MM.1S (cell line): ENCODE results near the gene HGF.

Experiments used
- DNase-seq: peaks from one replicate; pipeline ENCODE4 v3.0.0-alpha.2; 2015
- H2AFZ ChIP-seq: fragments of 300-600 bp; sonication (generic); 2 replicates; pipeline ENCODE4 v1.6.0; 2016; ENCODE audit warnings: antibody characterized with exemption, low read length
- H3F3A ChIP-seq: fragments of 300-600 bp; sonication (generic); 2 replicates; pipeline ENCODE4 v1.6.1; 2016; ENCODE audit warnings: mild to moderate bottlenecking, antibody characterized with exemption, low read length, moderate library complexity, mixed read lengths; ENCODE audit not compliant: insufficient read depth
- H3K27ac ChIP-seq: fragments of 300-600 bp; sonication (generic); 2 replicates; pipeline ENCODE4 v1.5.1; 2016; ENCODE audit warnings: mild to moderate bottlenecking, low read length
- H3K27me3 ChIP-seq: fragments of 300-600 bp; sonication (generic); replicated peaks from 2 replicates; pipeline ENCODE4 v1.6.0; 2016; ENCODE audit warnings: low read length; ENCODE audit not compliant: insufficient read depth
- H3K36me3 ChIP-seq: fragments of 300-600 bp; sonication (generic); replicated peaks from 2 replicates; pipeline ENCODE4 v1.6.1; 2016; ENCODE audit warnings: mild to moderate bottlenecking, low read length, mixed read lengths; ENCODE audit not compliant: insufficient read depth
- H3K4me1 ChIP-seq: fragments of 300-600 bp; sonication (generic); 2 replicates; pipeline ENCODE4 v1.6.1; 2016; ENCODE audit warnings: low read length, mixed read lengths
- H3K4me2 ChIP-seq: fragments of 300-600 bp; sonication (generic); 2 replicates; pipeline ENCODE4 v1.6.0; 2016; ENCODE audit warnings: low read depth, low read length
- H3K4me3 ChIP-seq: fragments of 300-600 bp; sonication (generic); 2 replicates; pipeline ENCODE4 v1.5.1; 2016; ENCODE audit warnings: low read length, mixed read lengths
- H3K79me2 ChIP-seq: fragments of 300-600 bp; sonication (generic); 2 replicates; pipeline ENCODE4 v1.6.1; 2016; ENCODE audit warnings: mixed run types, low read length, mixed read lengths
- H3K9ac ChIP-seq: fragments of 300-600 bp; sonication (generic); 2 replicates; pipeline ENCODE4 v1.6.1; 2016; ENCODE audit warnings: low read length, mixed read lengths
- H3K9me2 ChIP-seq: fragments of 300-600 bp; sonication (generic); replicated peaks from 2 replicates; pipeline ENCODE4 v1.6.1; 2016; ENCODE audit warnings: mild to moderate bottlenecking, low read length, mixed read lengths; ENCODE audit not compliant: insufficient read depth
- H3K9me3 ChIP-seq: fragments of 300-600 bp; sonication (generic); replicated peaks from 2 replicates; pipeline ENCODE4 v1.6.1; 2016; ENCODE audit warnings: mild to moderate bottlenecking, low read length, mixed read lengths; ENCODE audit not compliant: insufficient read depth
- H4K20me1 ChIP-seq: fragments of 300-600 bp; sonication (generic); 2 replicates; pipeline ENCODE4 v1.6.1; 2016; ENCODE audit warnings: mild to moderate bottlenecking, low read length, moderate library complexity, mixed read lengths; ENCODE audit not compliant: insufficient read depth
- EZH2 ChIP-seq: fragments of 300-600 bp; sonication (generic); optimal IDR thresholded peaks from 2 replicates; pipeline ENCODE3; 2017; ENCODE audit warnings: low read depth, mild to moderate bottlenecking, antibody characterized with exemption, low read length, mixed read lengths
- EZH2phosphoT487 ChIP-seq: fragments of 300-600 bp; sonication (generic); IDR thresholded peaks from 2 replicates; pipeline ENCODE4 v1.6.1; 2018; ENCODE audit warnings: antibody characterized with exemption, low read length
- TF ChIP-seq, protein P1 (sequence below): fragments of 300-600 bp; sonication (generic); IDR thresholded peaks from 2 replicates; pipeline ENCODE4 v1.5.1; 2016; ENCODE audit warnings: antibody characterized with exemption, low read length, mixed read lengths

The HGF gene

GRCh38 chr7:81719865-81720264, 50.0 kb downstream of the HGF start:
- no peak for TF ChIP-seq EZH2
- TF ChIP-seq, protein P1, sequence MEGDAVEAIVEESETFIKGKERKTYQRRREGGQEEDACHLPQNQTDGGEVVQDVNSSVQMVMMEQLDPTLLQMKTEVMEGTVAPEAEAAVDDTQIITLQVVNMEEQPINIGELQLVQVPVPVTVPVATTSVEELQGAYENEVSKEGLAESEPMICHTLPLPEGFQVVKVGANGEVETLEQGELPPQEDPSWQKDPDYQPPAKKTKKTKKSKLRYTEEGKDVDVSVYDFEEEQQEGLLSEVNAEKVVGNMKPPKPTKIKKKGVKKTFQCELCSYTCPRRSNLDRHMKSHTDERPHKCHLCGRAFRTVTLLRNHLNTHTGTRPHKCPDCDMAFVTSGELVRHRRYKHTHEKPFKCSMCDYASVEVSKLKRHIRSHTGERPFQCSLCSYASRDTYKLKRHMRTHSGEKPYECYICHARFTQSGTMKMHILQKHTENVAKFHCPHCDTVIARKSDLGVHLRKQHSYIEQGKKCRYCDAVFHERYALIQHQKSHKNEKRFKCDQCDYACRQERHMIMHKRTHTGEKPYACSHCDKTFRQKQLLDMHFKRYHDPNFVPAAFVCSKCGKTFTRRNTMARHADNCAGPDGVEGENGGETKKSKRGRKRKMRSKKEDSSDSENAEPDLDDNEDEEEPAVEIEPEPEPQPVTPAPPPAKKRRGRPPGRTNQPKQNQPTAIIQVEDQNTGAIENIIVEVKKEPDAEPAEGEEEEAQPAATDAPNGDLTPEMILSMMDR = no peak
- TF ChIP-seq EZH2phosphoT487 = no peak
- DNase-seq = no peak

DNA sequence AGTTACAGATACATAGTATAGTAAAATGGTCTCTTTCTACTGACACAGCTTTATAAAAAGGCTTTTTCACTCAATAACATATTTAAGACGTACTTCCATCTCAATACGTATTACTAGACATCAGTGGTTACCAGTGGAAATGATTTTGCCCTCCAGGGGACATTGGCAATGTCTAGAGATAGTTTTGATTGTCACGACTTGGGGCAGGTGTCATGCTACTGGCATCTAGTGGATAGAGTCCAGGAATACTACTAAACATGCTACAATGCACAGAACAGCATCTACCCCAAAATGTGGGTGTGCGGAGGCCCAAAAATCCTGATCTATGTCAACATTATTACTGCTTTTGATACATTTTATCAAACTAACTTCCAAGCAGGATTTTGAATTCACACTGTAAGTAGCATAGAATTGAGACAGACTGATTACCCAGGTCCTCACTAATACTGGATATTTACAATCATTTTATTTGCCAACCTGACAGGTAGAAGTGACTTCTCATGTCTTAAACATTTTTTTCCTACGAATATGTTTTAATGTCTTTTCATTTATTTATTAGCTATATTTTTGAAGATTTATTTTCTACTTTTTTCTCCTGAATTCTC, 53.8 kb downstream of the HGF start:
- H3K9me2 ChIP-seq = no peaks in the 10 kb centered on the region
- H3K4me3 ChIP-seq = no peak overlapping the region
- no peak overlapping the region for H3K9ac ChIP-seq
- DNase-seq = peak; percentile 75
- TF ChIP-seq EZH2phosphoT487 = no peak
- TF ChIP-seq EZH2 = no peak
- TF ChIP-seq, protein P1 = peak; percentile 75
- H3K27ac ChIP-seq = no peak overlapping the region
- H2AFZ ChIP-seq = no peak overlapping the region
- H3K79me2 ChIP-seq = no peaks in the 10 kb centered on the region
- H3K36me3 ChIP-seq = no peaks in the 10 kb centered on the region
- no peaks in the 10 kb centered on the region for H3F3A ChIP-seq
- H3K4me1 ChIP-seq = no peaks in the 10 kb centered on the region
- H3K27me3 ChIP-seq = no peaks in the 10 kb centered on the region
- H3K9me3 ChIP-seq = no peaks in the 10 kb centered on the region
- H4K20me1 ChIP-seq = no peaks in the 10 kb centered on the region; the same call in 1 of the 2 replicates
- H3K4me2 ChIP-seq = no peak overlapping the region

More at GRCh38 chr7:81719865-81720264, 50.0 kb downstream of the HGF start:
- no peak overlapping the region for H3K4me2 ChIP-seq
- no peaks in the 10 kb centered on the region for H3K27me3 ChIP-seq
- H3K27ac ChIP-seq = no peak overlapping the region
- no peaks in the 10 kb centered on the region; the same call in 1 of the 2 replicates for H4K20me1 ChIP-seq
- no peaks in the 10 kb centered on the region for H3K9me2 ChIP-seq
- H2AFZ ChIP-seq = no peak overlapping the region
- no peaks in the 10 kb centered on the region for H3K36me3 ChIP-seq
- no peak overlapping the region for H3K4me3 ChIP-seq
- no peaks in the 10 kb centered on the region for H3F3A ChIP-seq
- H3K4me1 ChIP-seq = no peaks in the 10 kb centered on the region
- H3K79me2 ChIP-seq = no peaks in the 10 kb centered on the region
- H3K9me3 ChIP-seq = no peaks in the 10 kb centered on the region
- no peak overlapping the region for H3K9ac ChIP-seq

- Histone ChIP-seq H3K27ac (no peak overlapping the region), H4K20me1 (no peaks in the 10 kb centered on the region; the same call in 1 of the 2 replicates), H3K9ac (no peak overlapping the region), H3K4me3 (no peak overlapping the region), H3K79me2 (no peaks in the 10 kb centered on the region), H3K9me3 (no peaks in the 10 kb centered on the region), H3K4me1 (no peaks in the 10 kb centered on the region), H3K9me2 (no peaks in the 10 kb centered on the region), H3K4me2 (no peak overlapping the region), H3F3A (no peaks in the 10 kb centered on the region), H3K36me3 (no peaks in the 10 kb centered on the region), H3K27me3 (no peaks in the 10 kb centered on the region), H2AFZ (no peak overlapping the region)
- TF ChIP-seq EZH2 (no peak), EZH2phosphoT487 (no peak)
- TF ChIP-seq, protein P1 = no peak
- DNase-seq = no peak
Observed at GRCh38 chr7:81714306-81714705, 55.5 kb downstream of the HGF start.
